ENCODE results near the gene ROBO1. TPM values are rescaled to one million over a fixed set of nuclear protein-coding genes. Genes with fewer than 3 reads are reported as not detected.

ROBO1 gene
- total RNA-seq, 1 experiment from 2014 or later: 67.6 TPM

- peaks cover 10% of the 10 kb centered on the region for H3K36me3 ChIP-seq (ENCODE audit: insufficient read depth, low read length, poor library complexity, severe bottlenecking)
- H3K4me1 ChIP-seq (ENCODE audit: insufficient read depth, low read length, poor library complexity, severe bottlenecking): peaks cover 21% of the 10 kb centered on the region
- CTCF ChIA-PET: no interaction called here
- TF ChIP-seq, protein P1, sequence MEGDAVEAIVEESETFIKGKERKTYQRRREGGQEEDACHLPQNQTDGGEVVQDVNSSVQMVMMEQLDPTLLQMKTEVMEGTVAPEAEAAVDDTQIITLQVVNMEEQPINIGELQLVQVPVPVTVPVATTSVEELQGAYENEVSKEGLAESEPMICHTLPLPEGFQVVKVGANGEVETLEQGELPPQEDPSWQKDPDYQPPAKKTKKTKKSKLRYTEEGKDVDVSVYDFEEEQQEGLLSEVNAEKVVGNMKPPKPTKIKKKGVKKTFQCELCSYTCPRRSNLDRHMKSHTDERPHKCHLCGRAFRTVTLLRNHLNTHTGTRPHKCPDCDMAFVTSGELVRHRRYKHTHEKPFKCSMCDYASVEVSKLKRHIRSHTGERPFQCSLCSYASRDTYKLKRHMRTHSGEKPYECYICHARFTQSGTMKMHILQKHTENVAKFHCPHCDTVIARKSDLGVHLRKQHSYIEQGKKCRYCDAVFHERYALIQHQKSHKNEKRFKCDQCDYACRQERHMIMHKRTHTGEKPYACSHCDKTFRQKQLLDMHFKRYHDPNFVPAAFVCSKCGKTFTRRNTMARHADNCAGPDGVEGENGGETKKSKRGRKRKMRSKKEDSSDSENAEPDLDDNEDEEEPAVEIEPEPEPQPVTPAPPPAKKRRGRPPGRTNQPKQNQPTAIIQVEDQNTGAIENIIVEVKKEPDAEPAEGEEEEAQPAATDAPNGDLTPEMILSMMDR (conservative IDR thresholded peaks at IDR 0.05; ENCODE audit: low read depth, low read length): peak; percentile 72
- no peak for TF ChIP-seq EZH2 (IDR thresholded peaks at IDR 0.05; ENCODE audit: borderline replicate concordance, low read depth, low read length, poor library complexity, severe bottlenecking)
- H3K9me3 ChIP-seq (ENCODE audit: low read depth, low read length, poor library complexity, severe bottlenecking): no peaks in the 10 kb centered on the region
- POLR2A ChIA-PET (ENCODE audit: low non-redundant PET): no interaction called here
- H3K27me3 ChIP-seq (replicated peaks; ENCODE audit: insufficient read depth, low read depth, low read length, poor library complexity): no peaks in the 10 kb centered on the region
- BruUV-seq (replicated peaks): no TSS peak
- H3K4me3 ChIP-seq (ENCODE audit: low read depth, low read length, poor library complexity, severe bottlenecking): no peak overlapping the region
- no peak overlapping the region for H3K27ac ChIP-seq (ENCODE audit: low read depth, low read length, poor library complexity, severe bottlenecking)
- peak; percentile 72 for DNase-seq (ENCODE audit: low spot score)
- intact Hi-C loops (cut with micrococcal nuclease; ENCODE audit: unreplicated experiment): loop anchor here (1.0 to 2.0 kb wide), 3 partner anchors 319 to 702 kb away; no protein-coding TSS in a partner anchor
These were observed 1108.3 kb downstream of the ROBO1 start for GRCh38 chr3:78659386-78659987.

GRCh38 chr3:78647726-78648125 lies 1120.1 kb downstream of the ROBO1 start:
- Histone ChIP-seq H3K27ac (ENCODE audit: low read depth, low read length, poor library complexity, severe bottlenecking) (no peak overlapping the region), H3K27me3 (replicated peaks; ENCODE audit: insufficient read depth, low read depth, low read length, poor library complexity) (no peaks in the 10 kb centered on the region), H3K36me3 (ENCODE audit: insufficient read depth, low read length, poor library complexity, severe bottlenecking) (no peaks in the 10 kb centered on the region), H3K9me3 (ENCODE audit: low read depth, low read length, poor library complexity, severe bottlenecking) (no peaks in the 10 kb centered on the region), H3K4me1 (ENCODE audit: insufficient read depth, low read length, poor library complexity, severe bottlenecking) (peaks cover 12% of the 10 kb centered on the region), H3K4me3 (ENCODE audit: low read depth, low read length, poor library complexity, severe bottlenecking) (no peak overlapping the region)
- DNase-seq (ENCODE audit: low spot score): no peak
- BruUV-seq (replicated peaks): no TSS peak
- CTCF ChIA-PET: no interaction called here
- POLR2A ChIA-PET (ENCODE audit: low non-redundant PET): no interaction called here
- TF ChIP-seq, protein P1 (conservative IDR thresholded peaks at IDR 0.05; ENCODE audit: low read depth, low read length): no peak
- no peak for TF ChIP-seq EZH2 (IDR thresholded peaks at IDR 0.05; ENCODE audit: borderline replicate concordance, low read depth, low read length, poor library complexity, severe bottlenecking)
- intact Hi-C loops (cut with micrococcal nuclease; ENCODE audit: unreplicated experiment): loop anchor here (5.0 to 10.0 kb wide), 5 partner anchors 313 to 1963 kb away; no protein-coding TSS in a partner anchor

DNA sequence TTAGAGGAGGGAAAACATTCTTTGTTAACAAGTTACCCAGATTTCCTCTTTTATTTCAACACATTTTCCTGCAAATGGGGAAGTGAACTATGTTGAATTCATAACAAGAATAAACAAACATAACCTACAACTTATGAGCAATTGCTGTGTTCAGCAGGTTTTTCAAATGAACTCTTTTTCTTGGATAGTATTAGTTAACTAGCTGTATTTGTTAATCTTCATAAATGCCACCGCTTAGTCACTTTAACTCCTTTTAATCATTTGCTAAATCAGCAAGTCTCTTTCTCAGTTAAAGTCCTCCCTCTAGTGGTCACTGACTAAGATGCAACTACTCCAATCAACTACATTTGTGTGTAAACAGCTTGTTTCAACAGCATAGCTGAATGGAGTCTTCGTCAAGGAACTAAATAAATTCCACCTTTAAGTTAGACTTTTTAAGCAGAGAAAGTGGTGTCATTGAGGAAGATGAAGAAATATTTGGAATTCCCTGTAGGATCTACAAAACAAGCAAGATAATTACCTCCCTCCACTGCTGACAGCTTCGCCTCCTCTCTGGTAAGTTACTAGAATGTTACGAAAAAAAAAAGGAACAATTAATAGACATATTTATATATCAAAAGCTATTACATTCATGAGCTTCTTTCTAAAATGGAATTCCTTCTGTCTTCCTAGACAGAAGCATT lies 1122.0 kb downstream of the ROBO1 start:
- CTCF ChIA-PET: interaction anchor here (0.5 to 1.0 kb wide), 3 partner anchors 12 to 425 kb away, joined by 3 to 5 read pairs (median 3); no protein-coding TSS in a partner anchor
- no peak overlapping the region for H3K4me3 ChIP-seq (ENCODE audit: low read depth, low read length, poor library complexity, severe bottlenecking)
- TF ChIP-seq, protein P1 (conservative IDR thresholded peaks at IDR 0.05; ENCODE audit: low read depth, low read length): peak; percentile 89
- no peak for TF ChIP-seq EZH2 (IDR thresholded peaks at IDR 0.05; ENCODE audit: borderline replicate concordance, low read depth, low read length, poor library complexity, severe bottlenecking)
- no peaks in the 10 kb centered on the region for H3K9me3 ChIP-seq (ENCODE audit: low read depth, low read length, poor library complexity, severe bottlenecking)
- no peaks in the 10 kb centered on the region for H3K36me3 ChIP-seq (ENCODE audit: insufficient read depth, low read length, poor library complexity, severe bottlenecking)
- no TSS peak for BruUV-seq (replicated peaks)
- intact Hi-C loops (cut with micrococcal nuclease; ENCODE audit: unreplicated experiment): loop anchor here (5.0 to 10.0 kb wide), 5 partner anchors 311 to 1961 kb away; no protein-coding TSS in a partner anchor
- H3K27ac ChIP-seq (ENCODE audit: low read depth, low read length, poor library complexity, severe bottlenecking): no peak overlapping the region
- H3K27me3 ChIP-seq (replicated peaks; ENCODE audit: insufficient read depth, low read depth, low read length, poor library complexity): no peaks in the 10 kb centered on the region
- DNase-seq (ENCODE audit: low spot score): peak; percentile 87
- H3K4me1 ChIP-seq (ENCODE audit: insufficient read depth, low read length, poor library complexity, severe bottlenecking): peaks cover 12% of the 10 kb centered on the region
- POLR2A ChIA-PET (ENCODE audit: low non-redundant PET): no interaction called here

Data from A673 (cell line).